ENCODE measurements around the gene PLAC1. TPM values are rescaled to one million over a fixed set of nuclear protein-coding genes. Genes with fewer than 3 reads are reported as not detected.

Gene PLAC1
- total and polyA plus RNA-seq, 2 experiments from 2014 or later: 0.50 to 0.83 TPM

- H3K4me2 ChIP-seq: no peak overlapping the region
- H3F3A ChIP-seq (replicated peaks; ENCODE audit: low read depth): no peaks in the 10 kb centered on the region
- TF ChIP-seq, protein P1, sequence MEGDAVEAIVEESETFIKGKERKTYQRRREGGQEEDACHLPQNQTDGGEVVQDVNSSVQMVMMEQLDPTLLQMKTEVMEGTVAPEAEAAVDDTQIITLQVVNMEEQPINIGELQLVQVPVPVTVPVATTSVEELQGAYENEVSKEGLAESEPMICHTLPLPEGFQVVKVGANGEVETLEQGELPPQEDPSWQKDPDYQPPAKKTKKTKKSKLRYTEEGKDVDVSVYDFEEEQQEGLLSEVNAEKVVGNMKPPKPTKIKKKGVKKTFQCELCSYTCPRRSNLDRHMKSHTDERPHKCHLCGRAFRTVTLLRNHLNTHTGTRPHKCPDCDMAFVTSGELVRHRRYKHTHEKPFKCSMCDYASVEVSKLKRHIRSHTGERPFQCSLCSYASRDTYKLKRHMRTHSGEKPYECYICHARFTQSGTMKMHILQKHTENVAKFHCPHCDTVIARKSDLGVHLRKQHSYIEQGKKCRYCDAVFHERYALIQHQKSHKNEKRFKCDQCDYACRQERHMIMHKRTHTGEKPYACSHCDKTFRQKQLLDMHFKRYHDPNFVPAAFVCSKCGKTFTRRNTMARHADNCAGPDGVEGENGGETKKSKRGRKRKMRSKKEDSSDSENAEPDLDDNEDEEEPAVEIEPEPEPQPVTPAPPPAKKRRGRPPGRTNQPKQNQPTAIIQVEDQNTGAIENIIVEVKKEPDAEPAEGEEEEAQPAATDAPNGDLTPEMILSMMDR (conservative IDR thresholded peaks at IDR 0.05; ENCODE audit: low read depth in 2 of 2): no peak
- TF ChIP-seq ETS1 (IDR thresholded peaks at IDR 0.05): no peak
- TF ChIP-seq ZNF462 (CRISPR knock-in tag; IDR thresholded peaks at IDR 0.05): no peak
- no peak for TF ChIP-seq POLR2AphosphoS5 (IDR thresholded peaks at IDR 0.05; ENCODE audit: low read depth)
- TF ChIP-seq, protein P2, sequence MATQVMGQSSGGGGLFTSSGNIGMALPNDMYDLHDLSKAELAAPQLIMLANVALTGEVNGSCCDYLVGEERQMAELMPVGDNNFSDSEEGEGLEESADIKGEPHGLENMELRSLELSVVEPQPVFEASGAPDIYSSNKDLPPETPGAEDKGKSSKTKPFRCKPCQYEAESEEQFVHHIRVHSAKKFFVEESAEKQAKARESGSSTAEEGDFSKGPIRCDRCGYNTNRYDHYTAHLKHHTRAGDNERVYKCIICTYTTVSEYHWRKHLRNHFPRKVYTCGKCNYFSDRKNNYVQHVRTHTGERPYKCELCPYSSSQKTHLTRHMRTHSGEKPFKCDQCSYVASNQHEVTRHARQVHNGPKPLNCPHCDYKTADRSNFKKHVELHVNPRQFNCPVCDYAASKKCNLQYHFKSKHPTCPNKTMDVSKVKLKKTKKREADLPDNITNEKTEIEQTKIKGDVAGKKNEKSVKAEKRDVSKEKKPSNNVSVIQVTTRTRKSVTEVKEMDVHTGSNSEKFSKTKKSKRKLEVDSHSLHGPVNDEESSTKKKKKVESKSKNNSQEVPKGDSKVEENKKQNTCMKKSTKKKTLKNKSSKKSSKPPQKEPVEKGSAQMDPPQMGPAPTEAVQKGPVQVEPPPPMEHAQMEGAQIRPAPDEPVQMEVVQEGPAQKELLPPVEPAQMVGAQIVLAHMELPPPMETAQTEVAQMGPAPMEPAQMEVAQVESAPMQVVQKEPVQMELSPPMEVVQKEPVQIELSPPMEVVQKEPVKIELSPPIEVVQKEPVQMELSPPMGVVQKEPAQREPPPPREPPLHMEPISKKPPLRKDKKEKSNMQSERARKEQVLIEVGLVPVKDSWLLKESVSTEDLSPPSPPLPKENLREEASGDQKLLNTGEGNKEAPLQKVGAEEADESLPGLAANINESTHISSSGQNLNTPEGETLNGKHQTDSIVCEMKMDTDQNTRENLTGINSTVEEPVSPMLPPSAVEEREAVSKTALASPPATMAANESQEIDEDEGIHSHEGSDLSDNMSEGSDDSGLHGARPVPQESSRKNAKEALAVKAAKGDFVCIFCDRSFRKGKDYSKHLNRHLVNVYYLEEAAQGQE (IDR thresholded peaks at IDR 0.05; ENCODE audit: unreplicated experiment): no peak
- TF ChIP-seq CREB1 (CRISPR knock-in tag; IDR thresholded peaks at IDR 0.05; ENCODE audit: low read depth): no peak
- TF ChIP-seq JUNB (IDR thresholded peaks at IDR 0.05; ENCODE audit: unreplicated experiment): no peak
- TF ChIP-seq ZNF331 (CRISPR knock-in tag; IDR thresholded peaks at IDR 0.05; ENCODE audit: low read depth): no peak
- H3K36me3 Mint-ChIP-seq (ENCODE audit: low read depth): no peaks in the 10 kb centered on the region
- no peak overlapping the region for H3K4me3 ChIP-seq
- H3K27me3 Mint-ChIP-seq (ENCODE audit: insufficient read depth, low read depth, poor library complexity): no peaks in the 10 kb centered on the region
- H3K4me3 Mint-ChIP-seq: no peak overlapping the region
- no peak overlapping the region for H3K27ac ChIP-seq (ENCODE audit: low read depth)
- no peak for DNase-seq (ENCODE audit: low spot score)
- no peak overlapping the region for H2AFZ ChIP-seq
- no peaks in the 10 kb centered on the region for H3K27me3 ChIP-seq (ENCODE audit: insufficient read depth)
- no peaks in the 10 kb centered on the region for H4K20me1 ChIP-seq (replicated peaks; ENCODE audit: insufficient read depth)
- no peaks in the 10 kb centered on the region for H3K9me2 ChIP-seq (ENCODE audit: insufficient read depth)
- H3K4me1 ChIP-seq (ENCODE audit: insufficient read depth): no peaks in the 10 kb centered on the region
- H3K36me3 ChIP-seq (ENCODE audit: insufficient read depth): no peaks in the 10 kb centered on the region
- no peaks in the 10 kb centered on the region for H3K9me3 Mint-ChIP-seq
- H3K27ac Mint-ChIP-seq: no peak overlapping the region
- H3K79me2 ChIP-seq (replicated peaks; ENCODE audit: insufficient read depth): no peaks in the 10 kb centered on the region
- ATAC-seq: no peak
- no peaks in the 10 kb centered on the region for H3K4me1 Mint-ChIP-seq
Measured at GRCh38 chrX:134647477-134647877, 10.8 kb downstream of the PLAC1 start.
